Liver (tissue), 3 donors: ENCODE data around the gene UNC13A.

Source experiments
- EGR1 ChIP-seq, 2 donors: IDR thresholded peaks; 2 replicates each; pipeline ENCODE4 v1.6.1; 2016 to 2018; ENCODE audit warnings: antibody characterized with exemption in 2 of 2, low read depth in 2 of 2
- FOXA1 ChIP-seq: IDR thresholded peaks from 2 replicates; pipeline ENCODE4 v1.6.1; 2016; ENCODE audit warnings: antibody characterized with exemption
- JUND ChIP-seq, 2 donors: IDR thresholded peaks; 2 replicates each; pipeline ENCODE4 v1.6.1; 2016; ENCODE audit warnings: antibody characterized with exemption in 2 of 2
- RAD21 ChIP-seq, 2 donors: IDR thresholded peaks; 2 replicates each; pipeline ENCODE4 v1.6.1; 2016; ENCODE audit warnings: antibody characterized with exemption in 2 of 2, mild to moderate bottlenecking in 2 of 2
- RXRA ChIP-seq, 2 donors: IDR thresholded peaks; 2 replicates each; pipeline ENCODE4 v1.6.1; 2017 to 2018; ENCODE audit warnings: antibody characterized with exemption in 2 of 2, mild to moderate bottlenecking in 1 of 2
- SP1 ChIP-seq: IDR thresholded peaks from 2 replicates; pipeline ENCODE4 v1.6.1; 2018; ENCODE audit warnings: antibody characterized with exemption, mild to moderate bottlenecking
- TAF1 ChIP-seq: conservative IDR thresholded peaks from 2 replicates; pipeline ENCODE4 v1.6.1; 2016; ENCODE audit warnings: antibody characterized with exemption, mild to moderate bottlenecking
- YY1 ChIP-seq: IDR thresholded peaks from 2 replicates; pipeline ENCODE4 v1.6.1; 2016; ENCODE audit warnings: antibody characterized with exemption, mild to moderate bottlenecking
- TF ChIP-seq, protein P1 (sequence below): fragments of 150-350 bp; IDR thresholded peaks from 2 replicates; pipeline ENCODE4 v1.5.1; 2017; ENCODE audit warnings: improper control_type of control experiment, low read depth, low read length; ENCODE audit not compliant: missing input control
- TF ChIP-seq, protein P2 (sequence below): IDR thresholded peaks from 2 replicates; pipeline ENCODE4 v1.6.1; 2016; ENCODE audit warnings: antibody characterized with exemption, mild to moderate bottlenecking
- TF ChIP-seq, protein P3 (sequence below): IDR thresholded peaks from 2 replicates; pipeline ENCODE4 v1.6.1; 2016; ENCODE audit warnings: antibody characterized with exemption
- donor health status: healthy.
- donor health status: healthy.

DNA sequence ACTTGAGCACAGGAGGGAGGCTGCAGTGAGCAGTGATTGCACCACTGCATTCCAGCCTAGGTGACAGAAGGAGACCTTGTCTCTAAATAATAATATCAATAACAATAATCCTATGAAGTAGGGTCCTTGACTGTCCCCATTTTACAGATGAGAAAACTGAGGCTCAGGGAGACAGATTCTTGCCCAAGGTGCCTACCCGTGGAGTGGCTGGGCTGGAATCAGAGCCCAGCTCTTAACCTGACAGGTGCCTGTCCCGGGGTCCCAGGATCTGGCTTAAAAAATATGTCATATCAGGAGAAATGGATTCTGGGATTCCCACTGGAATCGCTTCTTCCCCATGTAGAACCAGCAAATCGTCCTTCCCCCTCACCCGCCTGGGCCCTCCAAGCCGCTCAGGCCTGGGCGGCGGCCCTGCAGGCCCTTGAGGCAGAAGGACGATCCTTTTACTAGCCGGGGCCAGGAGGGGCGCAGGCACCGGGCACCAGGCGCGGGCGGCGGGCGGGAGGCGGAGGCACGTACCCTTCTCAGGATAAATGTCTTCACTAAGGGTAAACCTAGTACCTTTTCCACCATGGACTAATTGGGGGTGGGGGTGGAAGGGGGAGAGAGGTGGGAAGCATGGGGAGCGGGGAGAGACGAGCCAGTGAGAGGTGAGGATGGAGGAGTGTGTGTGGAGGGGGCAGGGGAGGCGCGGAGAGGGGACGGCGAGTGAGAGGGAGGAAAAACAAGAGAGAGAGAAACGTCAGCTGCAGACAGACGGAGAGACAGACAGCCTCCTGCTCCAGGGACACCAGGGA lies 72.1 kb downstream of the UNC13A start:
- TF ChIP-seq, protein P1, sequence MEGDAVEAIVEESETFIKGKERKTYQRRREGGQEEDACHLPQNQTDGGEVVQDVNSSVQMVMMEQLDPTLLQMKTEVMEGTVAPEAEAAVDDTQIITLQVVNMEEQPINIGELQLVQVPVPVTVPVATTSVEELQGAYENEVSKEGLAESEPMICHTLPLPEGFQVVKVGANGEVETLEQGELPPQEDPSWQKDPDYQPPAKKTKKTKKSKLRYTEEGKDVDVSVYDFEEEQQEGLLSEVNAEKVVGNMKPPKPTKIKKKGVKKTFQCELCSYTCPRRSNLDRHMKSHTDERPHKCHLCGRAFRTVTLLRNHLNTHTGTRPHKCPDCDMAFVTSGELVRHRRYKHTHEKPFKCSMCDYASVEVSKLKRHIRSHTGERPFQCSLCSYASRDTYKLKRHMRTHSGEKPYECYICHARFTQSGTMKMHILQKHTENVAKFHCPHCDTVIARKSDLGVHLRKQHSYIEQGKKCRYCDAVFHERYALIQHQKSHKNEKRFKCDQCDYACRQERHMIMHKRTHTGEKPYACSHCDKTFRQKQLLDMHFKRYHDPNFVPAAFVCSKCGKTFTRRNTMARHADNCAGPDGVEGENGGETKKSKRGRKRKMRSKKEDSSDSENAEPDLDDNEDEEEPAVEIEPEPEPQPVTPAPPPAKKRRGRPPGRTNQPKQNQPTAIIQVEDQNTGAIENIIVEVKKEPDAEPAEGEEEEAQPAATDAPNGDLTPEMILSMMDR: no peak
- no peak for TF ChIP-seq YY1
- TF ChIP-seq JUND (IDR thresholded peaks at IDR 0.05): no peak
- TF ChIP-seq FOXA1: no peak
- no peak for TF ChIP-seq TAF1
- TF ChIP-seq RXRA (IDR thresholded peaks at IDR 0.05): no peak
- no peak for TF ChIP-seq EGR1 (IDR thresholded peaks at IDR 0.05; ENCODE audit: low read depth in 2 of 2)
- TF ChIP-seq, protein P2, sequence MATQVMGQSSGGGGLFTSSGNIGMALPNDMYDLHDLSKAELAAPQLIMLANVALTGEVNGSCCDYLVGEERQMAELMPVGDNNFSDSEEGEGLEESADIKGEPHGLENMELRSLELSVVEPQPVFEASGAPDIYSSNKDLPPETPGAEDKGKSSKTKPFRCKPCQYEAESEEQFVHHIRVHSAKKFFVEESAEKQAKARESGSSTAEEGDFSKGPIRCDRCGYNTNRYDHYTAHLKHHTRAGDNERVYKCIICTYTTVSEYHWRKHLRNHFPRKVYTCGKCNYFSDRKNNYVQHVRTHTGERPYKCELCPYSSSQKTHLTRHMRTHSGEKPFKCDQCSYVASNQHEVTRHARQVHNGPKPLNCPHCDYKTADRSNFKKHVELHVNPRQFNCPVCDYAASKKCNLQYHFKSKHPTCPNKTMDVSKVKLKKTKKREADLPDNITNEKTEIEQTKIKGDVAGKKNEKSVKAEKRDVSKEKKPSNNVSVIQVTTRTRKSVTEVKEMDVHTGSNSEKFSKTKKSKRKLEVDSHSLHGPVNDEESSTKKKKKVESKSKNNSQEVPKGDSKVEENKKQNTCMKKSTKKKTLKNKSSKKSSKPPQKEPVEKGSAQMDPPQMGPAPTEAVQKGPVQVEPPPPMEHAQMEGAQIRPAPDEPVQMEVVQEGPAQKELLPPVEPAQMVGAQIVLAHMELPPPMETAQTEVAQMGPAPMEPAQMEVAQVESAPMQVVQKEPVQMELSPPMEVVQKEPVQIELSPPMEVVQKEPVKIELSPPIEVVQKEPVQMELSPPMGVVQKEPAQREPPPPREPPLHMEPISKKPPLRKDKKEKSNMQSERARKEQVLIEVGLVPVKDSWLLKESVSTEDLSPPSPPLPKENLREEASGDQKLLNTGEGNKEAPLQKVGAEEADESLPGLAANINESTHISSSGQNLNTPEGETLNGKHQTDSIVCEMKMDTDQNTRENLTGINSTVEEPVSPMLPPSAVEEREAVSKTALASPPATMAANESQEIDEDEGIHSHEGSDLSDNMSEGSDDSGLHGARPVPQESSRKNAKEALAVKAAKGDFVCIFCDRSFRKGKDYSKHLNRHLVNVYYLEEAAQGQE: no peak
- TF ChIP-seq SP1: no peak
- TF ChIP-seq RAD21 (IDR thresholded peaks at IDR 0.05): no peak
- TF ChIP-seq, protein P3, sequence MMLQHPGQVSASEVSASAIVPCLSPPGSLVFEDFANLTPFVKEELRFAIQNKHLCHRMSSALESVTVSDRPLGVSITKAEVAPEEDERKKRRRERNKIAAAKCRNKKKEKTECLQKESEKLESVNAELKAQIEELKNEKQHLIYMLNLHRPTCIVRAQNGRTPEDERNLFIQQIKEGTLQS: no peak
